ENCODE results near the gene PPP1R15B.
"Not testable (repeated sequence)": the region's sequence is repeated elsewhere in the genome, so short reads cannot be mapped to it uniquely, and the experiment has no call there.

Gene PPP1R15B

GRCh38 chr1:204443871-204444581 lies 32.4 kb upstream of the PPP1R15B start:
- no peak for DNase-seq

DNA sequence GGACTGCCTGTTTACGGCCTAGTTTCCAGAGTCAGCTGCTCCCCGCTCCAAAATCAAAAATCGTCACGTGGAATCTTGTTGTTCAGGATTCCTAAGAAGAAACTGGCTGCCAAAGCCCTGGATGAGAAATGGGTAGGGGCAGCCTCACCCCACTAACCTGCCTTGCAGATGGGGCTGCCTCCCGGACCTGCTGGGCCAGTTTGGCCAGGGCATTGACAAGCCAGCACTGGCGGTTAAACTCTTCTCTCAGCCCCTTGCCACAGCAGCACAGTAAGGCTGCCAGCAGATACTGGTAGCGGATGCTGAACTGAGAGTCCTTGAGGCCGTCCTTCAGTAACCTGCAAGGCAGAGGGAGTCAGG lies 31.6 kb upstream of the PPP1R15B start:
- DNase-seq = no peak

DNA sequence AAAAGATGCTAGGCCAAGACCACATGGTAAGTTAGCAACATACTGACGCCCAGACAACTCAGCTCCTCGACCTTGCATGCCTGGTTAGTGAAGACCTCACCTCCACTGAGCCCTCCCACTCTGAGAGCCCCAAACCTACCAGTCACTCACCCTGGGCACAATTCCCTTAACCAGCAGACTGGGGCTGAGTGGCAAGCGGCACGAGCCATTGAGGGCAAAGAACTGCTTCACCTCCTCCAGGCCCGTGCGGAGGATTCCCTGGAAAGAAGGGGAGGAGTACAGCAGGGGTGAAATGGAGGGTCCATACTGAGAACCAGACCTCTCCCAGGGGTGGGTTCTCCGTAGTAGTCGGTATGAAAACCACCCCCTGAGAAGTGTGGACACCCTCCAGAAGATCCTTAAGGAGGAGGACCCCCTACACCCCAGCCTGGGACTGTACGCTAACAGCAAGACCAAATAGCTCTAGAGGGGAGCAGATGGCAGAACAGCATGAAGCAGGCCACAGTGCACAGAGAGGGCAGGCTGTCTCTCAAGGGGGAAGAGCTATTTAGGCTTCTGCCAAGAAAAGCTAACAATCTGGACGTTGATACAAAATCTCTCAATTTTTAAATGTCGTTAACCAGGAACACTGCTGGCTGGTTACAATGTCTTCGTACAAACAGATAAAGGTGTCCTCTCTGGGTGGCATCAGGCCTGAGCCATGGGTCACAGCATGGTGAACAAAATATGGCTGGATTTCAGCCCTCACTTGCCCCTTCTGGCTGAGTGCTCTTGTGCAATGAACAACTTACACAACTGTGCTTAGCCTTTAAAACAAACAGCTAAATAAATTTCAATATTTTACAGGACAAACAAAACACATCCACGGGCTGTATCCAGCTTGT lies 31.0 kb upstream of the PPP1R15B start:
- DNase-seq = no peak

GRCh38 chr1:204441558-204441957 lies 29.9 kb upstream of the PPP1R15B start:
- DNase-seq = no peak

- no peak for DNase-seq
Observed at GRCh38 chr1:204439621-204440375, 28.2 kb upstream of the PPP1R15B start.

DNA sequence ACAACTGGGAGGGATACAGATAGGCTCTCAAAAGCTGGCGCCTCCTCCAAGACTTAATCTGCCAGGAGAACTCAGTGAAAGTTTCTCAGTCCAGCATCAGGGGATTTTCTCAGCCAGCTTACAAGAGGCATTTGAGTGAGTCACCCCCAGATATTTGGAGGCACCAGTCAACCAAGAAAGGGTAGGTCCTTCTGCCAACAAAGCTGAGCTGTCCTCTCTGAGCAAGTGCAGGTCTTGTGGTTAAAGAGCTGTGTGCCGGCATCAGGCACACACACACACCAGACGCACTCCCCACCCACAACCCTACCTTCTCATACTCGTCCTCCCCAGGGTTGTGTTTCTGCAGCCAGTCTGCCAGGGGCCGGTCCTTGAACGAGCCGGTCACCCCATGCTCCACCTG lies 27.0 kb upstream of the PPP1R15B start:
- no peak for DNase-seq

- DNase-seq = no peak
Observed at GRCh38 chr1:204437796-204438570, 26.4 kb upstream of the PPP1R15B start.

GRCh38 chr1:204435872-204436271 lies 24.3 kb upstream of the PPP1R15B start:
- no peak for DNase-seq

- no peak for DNase-seq
Observed at GRCh38 chr1:204435381-204435831, 23.8 kb upstream of the PPP1R15B start.

GRCh38 chr1:204434116-204434755 lies 22.6 kb upstream of the PPP1R15B start:
- no peak for DNase-seq

GRCh38 chr1:204432708-204433107 lies 21.1 kb upstream of the PPP1R15B start:
- no peak for DNase-seq

GRCh38 chr1:204431310-204432184 lies 19.9 kb upstream of the PPP1R15B start:
- DNase-seq = peak; percentile 87

GRCh38 chr1:204429746-204430145 lies 18.1 kb upstream of the PPP1R15B start:
- DNase-seq = no peak

- no peak for DNase-seq
Observed at GRCh38 chr1:204426971-204427701, 15.5 kb upstream of the PPP1R15B start.

DNA sequence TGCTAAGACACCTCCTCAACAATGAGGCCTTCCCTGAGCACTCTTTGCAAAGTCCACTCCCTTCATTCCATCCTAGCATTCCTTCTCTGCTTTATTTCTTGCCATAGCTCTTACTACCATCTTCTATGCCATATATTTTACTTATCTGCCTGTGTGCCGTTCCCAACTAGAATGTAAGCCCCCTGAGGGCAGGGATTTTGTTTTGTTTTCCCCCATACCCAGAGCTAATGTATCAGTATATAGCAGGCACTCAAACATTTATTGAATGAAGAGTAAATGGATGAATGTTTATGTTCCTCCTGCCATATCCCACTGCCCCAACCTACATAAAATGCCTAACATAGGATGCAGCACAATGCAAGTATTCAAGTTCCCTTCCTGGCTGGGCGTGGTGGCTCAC lies 14.9 kb upstream of the PPP1R15B start:
- DNase-seq = no peak

DNA sequence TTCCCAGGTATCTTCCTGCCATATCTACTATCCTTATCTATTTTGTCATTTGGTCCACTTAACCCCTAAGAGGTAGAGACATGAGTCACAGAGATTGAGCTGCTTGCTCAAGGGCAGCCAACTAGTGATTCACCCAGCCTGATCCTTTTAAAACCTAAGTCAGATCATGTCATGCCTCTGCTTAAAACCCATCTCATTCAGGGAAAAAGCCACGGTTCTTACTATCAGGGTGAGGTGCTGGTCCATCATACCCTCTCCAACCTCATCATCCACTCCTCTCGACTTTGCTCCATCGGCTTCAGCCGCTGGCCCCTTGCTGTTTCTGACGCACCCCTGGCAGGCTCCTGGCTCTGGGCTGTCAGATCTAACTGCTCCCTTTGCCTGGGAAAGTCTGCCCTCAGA lies 14.4 kb upstream of the PPP1R15B start:
- no peak for DNase-seq

DNA sequence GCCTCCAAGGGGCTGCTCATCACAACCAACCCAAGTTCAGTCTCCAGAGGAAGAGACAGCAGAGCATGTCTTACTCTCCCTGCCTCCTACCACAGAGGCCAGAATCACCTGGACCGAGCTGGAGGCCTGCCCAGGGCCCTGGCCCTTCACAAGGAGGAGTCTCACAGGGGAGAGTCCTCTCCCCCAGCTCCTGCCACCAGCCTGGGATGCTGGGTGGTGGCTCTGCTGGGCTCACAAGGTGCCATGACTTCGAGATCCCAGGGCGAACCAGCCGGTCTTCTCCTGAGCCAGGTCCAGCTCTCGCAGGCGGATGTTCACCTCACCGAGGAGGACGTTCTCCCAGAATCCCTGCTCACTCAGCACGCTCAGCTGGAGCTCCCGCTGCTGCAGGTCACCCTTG lies 13.0 kb upstream of the PPP1R15B start:
- no peak for DNase-seq

DNA sequence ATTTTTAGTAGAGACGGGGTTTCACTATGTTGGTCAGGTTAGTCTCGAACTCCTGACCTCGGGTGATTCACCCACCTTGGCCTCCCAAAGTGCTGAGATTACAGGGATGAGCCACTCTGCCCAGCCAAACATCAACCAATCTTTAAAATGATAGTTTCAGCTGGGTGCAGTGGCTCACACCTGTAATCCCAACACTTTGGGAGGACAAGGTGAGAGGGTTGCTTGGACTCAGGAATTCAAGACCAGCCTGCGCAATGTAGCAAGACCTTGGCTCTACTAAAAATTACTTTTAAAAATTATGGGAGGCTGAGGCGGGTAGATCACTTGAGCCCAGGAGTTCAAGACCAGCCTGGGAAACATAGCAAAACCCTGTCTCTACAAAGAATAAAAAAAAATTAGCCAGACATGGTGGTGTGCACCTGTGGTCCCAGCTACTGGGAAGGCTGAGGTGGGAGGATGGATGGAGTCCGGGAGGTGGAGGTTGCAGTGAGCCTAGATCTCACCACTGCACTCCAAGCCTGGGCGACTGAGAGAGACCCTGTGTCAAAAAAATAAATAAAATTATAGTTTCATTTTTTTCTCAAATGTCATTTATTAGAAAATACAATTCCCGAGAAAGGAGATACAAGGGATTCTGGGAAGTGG lies 10.6 kb upstream of the PPP1R15B start:
- DNase-seq = not testable (repeated sequence)

DNA sequence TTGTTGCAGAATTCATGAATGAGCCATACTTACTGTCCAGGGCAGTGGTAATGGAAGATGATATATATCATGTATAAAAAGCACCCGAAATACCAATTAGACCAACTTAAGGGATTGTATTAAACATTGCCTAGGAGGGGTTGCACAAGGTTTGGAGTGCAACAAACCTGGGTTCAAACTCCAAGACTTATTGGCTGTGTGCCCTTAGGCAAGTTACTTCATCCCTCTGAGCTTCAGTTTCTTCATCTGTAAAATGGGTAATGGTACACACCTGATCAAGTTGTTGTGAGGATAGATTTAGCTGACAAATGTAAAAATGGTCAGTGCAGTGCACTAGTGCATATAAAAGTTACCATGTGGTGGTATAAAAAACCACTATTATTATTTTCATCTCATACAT lies 9.8 kb upstream of the PPP1R15B start:
- DNase-seq = no peak

All from CD4-positive, alpha-beta T cell treated with Interleukin-6 for 4 hours (primary cell).